Posterior vena cava (tissue), 2 donors: ENCODE data around the gene NTN5. TPM values are rescaled to one million over a fixed set of nuclear protein-coding genes. Genes with fewer than 3 reads are reported as not detected.
A peak's percentile ranks its signal among the peaks of the same experiment; 100 is the strongest.

ENCODE experiments used
- DNase-seq: peaks from one replicate; pipeline ENCODE4 v3.0.0-alpha.2; 2020; ENCODE audit warnings: low spot score
- intact Hi-C, 2 donors: fragments of 100-400 bp; cut with DNase I; formaldehyde crosslinking; loops; one replicate each; pipeline versions ENCODE4 v1.14.1 to v1.14.2; 2022 to 2023
- total RNA-seq, 2 donors: library from RNA; stranded (reverse); fragmentation: NEBNext Ultra II Directional; extraction: Animal tissue kit (Norgen Biotek cat#: 25700); gene quantifications; one replicate each; pipeline ENCODE4 v1.2.1, GENCODE V29; 2021
- donor health status: DM: yes; HTN: yes; CAD: no.
- donor health status: DM: yes; HTN: yes; CAD: no.

NTN5 gene
- total RNA-seq, 2 donors from 2014 or later: 0.28 to 0.38 TPM

DNA sequence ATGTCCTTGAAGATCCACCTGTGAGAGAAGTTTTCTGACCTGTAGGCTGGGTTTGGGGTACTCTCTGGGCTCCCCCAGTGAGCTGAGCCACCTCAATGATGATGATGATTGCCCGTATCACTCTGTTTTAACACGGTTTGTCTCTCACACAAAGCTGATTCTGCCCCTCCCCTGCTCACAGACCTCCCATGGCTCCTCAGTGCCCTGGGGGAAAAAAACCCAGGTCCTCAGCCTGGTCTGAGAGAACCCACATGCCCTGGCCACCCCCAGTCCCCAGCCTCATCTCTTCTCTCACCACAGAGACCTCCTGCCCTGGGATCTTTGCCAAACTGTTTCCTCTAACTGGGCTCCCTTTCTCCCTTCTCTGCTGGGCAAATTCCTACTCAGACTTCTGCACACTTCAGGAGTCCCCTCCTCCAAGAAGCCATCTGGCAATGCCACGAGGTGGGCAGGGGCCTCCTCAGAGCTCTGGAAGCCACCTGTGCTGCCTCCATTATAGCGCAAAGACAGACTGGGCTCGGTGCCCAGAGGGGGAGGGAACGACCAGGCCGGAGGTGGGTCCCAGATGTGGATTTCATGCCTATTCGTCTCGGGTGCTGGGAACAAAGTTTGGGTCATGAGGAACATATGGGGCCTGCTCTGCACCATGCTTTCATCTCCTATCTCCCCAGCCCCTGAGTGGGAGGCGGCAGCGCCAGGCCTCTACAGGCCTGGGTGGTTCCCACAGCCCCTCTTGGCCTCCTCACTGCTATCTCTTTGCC is 18.3 kb downstream of the NTN5 start:
- no peak for DNase-seq

GRCh38 chr19:48651683-48652048 is 21.2 kb downstream of the NTN5 start:
- DNase-seq: no peak
- intact Hi-C loops: loop anchor here in 1 of 2 donors (10.0 kb wide), 1 partner anchor 183 kb away; the partner anchor contains the start of gene HSD17B14

More for the DNA sequence above, 18.3 kb downstream of the NTN5 start:
- intact Hi-C loops: loop anchor here in 1 of 2 donors (10.0 kb wide), 1 partner anchor 180 kb away; the partner anchor contains the start of gene HSD17B14

- intact Hi-C loops: loop anchor here in 1 of 2 donors (10.0 kb wide), 1 partner anchor 184 kb away; the partner anchor contains the start of gene HSD17B14
- peak; percentile 32 for DNase-seq
Measured at GRCh38 chr19:48650974-48651682, 21.7 kb downstream of the NTN5 start.

- no peak for DNase-seq
- intact Hi-C loops: loop anchor here in 1 of 2 donors (10.0 kb wide), 1 partner anchor 187 kb away; the partner anchor contains the start of gene HSD17B14
Measured at GRCh38 chr19:48648134-48648533, 24.7 kb downstream of the NTN5 start.

DNA sequence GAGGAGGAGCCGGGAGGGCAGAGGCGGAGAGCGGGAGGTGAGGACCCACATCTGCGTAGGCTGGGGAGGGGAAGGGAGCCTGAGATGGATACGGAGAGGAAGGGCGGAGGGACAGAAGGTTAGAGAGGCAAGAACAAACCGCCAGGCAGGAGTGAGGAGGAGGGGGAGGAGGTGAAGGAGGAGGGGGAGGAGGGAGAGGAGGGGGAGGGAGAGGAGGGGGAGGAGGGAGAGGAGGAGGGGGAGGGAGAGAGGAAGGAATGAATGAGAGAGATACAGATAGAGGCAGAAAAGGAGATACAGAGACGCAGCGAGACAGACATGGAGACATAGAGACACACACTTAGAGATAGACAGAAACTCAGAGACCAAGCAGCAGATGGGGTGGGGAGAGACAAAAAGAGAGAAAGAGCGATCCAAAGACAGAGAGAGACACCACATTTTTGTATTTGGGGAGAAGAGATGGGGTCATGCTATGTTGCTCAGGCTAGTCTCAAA is 26.0 kb downstream of the NTN5 start:
- DNase-seq: no peak
- intact Hi-C loops: loop anchor here in 1 of 2 donors (10.0 kb wide), 1 partner anchor 188 kb away; the partner anchor contains the start of gene HSD17B14

DNA sequence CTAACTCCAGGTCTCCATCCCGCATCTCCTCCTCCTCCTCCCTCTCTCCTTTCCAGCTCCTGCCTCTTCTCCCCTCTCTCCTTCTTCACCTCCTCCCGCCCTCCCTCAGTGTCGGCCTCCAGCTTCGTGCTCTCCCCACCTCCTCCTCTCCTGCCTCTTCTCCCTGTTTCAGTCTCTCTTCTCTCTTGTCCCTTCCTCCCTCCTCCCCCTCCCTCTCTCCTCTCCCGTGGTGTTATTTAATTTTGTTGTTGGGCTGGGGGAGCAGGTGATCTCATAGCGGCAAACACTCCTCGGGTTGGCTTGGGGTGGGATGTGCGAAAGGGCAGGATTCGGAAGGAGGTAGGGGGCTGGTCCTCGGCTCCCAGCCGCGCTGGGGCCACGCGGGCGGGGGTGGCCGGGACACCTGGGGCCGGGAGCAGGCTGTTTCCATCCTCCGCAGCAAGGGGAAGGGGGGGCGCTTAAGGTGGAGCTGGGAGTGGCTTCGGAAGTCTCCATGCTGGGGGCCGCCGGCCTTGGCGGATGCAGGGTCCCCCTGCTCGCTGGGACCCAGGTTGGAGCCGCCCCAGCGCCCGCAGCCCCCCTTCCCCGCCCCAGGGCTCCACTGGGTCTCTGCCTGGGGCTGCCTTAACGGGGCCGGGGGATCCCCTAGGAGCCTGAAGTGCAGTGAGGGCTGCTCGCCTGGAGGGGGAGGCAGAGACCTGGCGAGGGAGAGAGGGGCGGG is 26.7 kb downstream of the NTN5 start, which contains the start of gene CA11:
TSS of gene CA11 (minus strand) at position 187 of the 721 bp plus-strand sequence. CDS start 555 bp downstream, outside the sequence.
- intact Hi-C loops: loop anchor here in 1 of 2 donors (10.0 kb wide), 1 partner anchor 189 kb away; the partner anchor contains the start of gene HSD17B14
- DNase-seq: peak; percentile 95

DNA sequence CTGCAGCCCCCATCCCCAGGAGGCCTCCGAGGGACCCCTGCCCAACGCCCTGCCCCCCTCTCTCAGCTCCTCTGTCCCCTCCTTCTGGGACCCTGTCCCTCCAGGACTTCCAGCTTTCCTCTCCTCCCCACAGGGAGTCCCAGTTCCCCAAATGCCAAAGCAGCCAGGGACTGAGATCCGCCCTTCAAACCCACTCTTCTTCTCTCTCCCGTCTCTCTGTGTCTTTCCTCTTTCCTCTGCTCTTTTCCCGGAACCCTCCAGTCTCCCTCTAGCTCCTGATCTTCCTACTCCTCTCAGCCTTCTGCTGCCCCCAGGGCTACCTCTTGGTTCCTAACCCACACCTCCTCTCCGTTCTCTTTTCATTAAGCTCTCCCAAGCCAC is 27.2 kb downstream of the NTN5 start:
- peak; percentile 79 for DNase-seq
- intact Hi-C loops: loop anchor here in 1 of 2 donors (10.0 kb wide), 1 partner anchor 189 kb away; the partner anchor contains the start of gene HSD17B14

DNA sequence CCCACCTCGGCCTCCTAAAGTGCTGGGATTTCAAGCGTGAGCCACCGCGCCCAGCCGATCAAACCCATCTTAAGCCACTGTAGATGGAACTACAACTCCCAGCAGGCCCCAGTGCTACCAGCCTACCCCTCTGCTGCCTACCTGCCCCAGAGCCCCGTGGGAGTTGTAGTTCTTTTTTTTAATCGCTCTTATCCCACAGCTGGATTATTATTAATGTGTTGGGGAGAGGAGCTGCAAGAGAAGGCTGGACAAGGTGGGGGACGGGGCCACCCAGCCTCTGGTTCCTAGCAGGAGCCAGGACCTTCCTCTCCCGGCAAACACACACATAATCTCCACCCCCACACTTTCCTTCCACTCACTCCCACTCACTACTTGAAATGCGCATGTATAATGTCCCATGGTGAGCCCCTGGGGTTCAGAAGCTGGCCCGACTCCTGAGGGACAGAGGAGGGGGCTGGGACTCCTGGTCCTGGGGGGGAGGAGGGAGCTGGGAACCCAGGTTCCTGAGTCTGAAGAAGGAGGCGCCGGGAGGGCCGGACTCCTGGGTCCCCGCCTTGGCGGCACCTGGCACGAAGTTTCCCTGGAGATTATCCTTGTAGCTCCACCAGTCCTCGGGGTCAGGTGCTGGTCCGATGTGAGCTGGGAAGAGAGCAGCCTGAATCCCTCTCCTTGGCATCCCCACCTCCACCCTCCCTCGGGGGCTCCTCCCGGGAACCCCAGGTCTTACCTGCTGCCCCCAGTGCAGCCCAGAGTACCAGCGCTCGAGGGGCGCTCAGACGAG is 27.8 kb downstream of the NTN5 start:
- DNase-seq: peak; percentile 91
- intact Hi-C loops: loop anchor here (5.0 to 10.0 kb wide), 2 partner anchors 190 to 342 kb away; partner anchors contain the start of gene HSD17B14 (in 1 of the 2)

DNA sequence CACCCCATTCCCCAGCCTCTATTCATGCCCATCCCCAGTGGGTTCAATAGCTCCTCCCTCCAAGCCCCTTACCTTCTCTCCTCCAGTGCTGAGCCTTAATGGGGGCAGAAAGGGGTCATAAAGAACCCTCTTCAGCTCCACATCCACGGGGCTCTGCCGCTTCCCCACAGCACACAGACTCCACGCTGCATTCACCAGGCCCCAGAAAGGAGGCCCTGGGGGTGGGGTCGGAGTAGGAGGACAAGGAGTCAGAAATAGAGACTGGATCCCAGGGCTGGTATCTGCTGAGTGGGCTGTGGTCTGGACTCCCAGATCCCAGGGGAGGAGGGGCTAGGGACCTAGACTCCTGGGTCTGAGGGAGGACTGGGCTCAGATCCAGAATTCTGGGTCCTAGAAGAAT is 28.5 kb downstream of the NTN5 start:
- DNase-seq: no peak
- intact Hi-C loops: loop anchor here (5.0 to 10.0 kb wide), 2 partner anchors 190 to 343 kb away; partner anchors contain the start of gene HSD17B14 (in 1 of the 2)

GRCh38 chr19:48642862-48643261 is 30.0 kb downstream of the NTN5 start:
- DNase-seq: no peak
- intact Hi-C loops: loop anchor here (5.0 to 10.0 kb wide), 2 partner anchors 192 to 344 kb away; partner anchors contain the start of gene HSD17B14 (in 1 of the 2)

DNA sequence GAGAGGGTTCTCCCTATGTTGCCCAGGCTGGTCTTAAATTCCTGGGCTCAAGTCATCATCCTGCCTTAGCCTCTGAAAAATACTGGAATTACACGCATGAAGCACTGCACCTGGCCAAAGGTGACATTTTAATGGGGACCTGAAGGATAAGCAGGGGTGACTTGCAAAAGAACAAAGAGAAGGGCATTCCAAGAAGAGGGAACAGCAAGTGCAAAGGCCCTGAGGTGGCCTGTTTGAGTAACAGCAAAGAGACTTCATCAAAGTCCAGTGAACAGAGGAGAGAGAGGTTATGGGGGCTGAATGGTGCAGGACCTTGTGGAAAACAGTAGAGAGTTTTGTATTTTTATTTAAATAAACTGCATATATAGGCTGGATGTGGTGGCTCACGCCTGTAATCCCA is 31.0 kb downstream of the NTN5 start:
- intact Hi-C loops: loop anchor here (5.0 to 10.0 kb wide), 2 partner anchors 193 to 345 kb away; partner anchors contain the start of gene HSD17B14 (in 1 of the 2)

GRCh38 chr19:48639483-48640375 is 33.1 kb downstream of the NTN5 start:
- intact Hi-C loops: loop anchor here (5.0 to 10.0 kb wide), 2 partner anchors 195 to 348 kb away; partner anchors contain the start of gene HSD17B14 (in 1 of the 2)
- no peak for DNase-seq

More for the DNA sequence above, 31.0 kb downstream of the NTN5 start:
- DNase-seq: no peak

- intact Hi-C loops: no loop called here
- DNase-seq: peak; percentile 83
Measured at GRCh38 chr19:48638831-48639381, 33.9 kb downstream of the NTN5 start.

DNA sequence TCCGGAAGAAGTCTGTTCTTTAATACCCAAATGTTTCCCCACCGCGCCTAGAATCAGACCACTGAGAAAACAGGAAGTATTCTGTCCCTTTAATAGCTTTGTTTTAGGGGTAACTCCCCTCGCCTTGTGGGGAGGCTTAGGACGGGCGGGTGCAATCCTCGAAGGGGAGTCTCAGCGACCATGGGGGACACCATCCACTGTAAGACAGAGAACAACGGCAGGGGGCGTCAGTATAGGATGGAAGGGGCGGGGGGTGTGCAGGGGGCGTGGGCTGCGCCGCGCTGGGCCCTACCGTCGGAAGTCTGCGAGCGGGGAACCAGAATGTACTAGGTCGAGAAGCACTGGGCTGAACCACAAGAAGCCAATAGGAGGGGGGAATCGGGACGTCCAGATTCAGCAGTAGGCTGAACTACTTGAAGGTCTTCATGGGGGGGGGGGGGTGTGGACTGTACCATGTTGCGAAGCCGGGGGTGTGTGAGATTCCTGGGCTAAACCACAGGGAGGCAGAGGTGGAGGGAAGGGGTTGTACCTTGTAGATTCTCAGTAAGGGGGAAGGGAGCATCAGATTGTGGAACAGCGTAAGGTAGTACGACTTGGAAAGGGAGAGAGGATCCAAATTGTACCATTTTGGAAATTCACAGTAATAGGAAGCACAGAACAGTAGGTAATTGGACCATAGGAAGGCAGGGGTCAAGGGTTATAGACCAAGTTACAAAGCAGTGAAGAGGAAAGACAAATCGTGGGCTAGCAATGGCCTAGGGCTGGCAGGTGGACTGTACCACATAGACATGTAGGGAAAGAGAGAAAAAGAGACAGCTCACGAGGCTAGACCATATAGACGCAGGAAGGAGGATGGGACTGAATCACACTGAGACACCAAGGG is 34.6 kb downstream of the NTN5 start:
- DNase-seq: peak; percentile 91
- intact Hi-C loops: no loop called here

DNA sequence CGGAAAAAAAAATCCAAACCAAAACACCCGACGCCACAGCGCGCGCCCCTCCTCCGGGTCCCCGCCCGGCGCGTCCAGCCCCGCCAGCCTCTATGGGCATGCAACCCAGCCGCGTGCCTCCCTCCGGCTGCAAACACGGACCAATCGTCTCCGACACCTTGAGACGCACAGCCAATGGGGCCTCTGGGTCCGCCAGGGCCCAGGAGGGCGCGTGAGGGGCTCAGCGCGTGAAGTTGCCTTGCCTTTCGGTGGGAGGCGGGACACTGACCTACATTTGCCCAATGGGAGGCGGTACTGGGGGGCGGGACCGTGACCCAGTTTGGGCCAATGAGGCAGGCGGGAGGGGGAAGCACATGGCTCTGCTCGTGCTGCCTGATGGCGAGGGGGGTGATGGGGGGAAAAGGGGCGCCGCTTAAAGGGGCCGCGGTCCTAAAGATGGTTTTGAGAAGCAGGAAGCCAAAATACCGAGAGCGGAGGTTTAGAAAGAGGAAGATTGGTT is 35.3 kb downstream of the NTN5 start:
- peak; percentile 99 for DNase-seq
- intact Hi-C loops: no loop called here
